H1 (cell line): ENCODE measurements around the gene TBX2. TPM values are rescaled to one million over a fixed set of nuclear protein-coding genes. Genes with fewer than 3 reads are reported as not detected.

ENCODE experiments used
- CTCF ChIA-PET: fragments of 300-600 bp; sonication (Branson Sonifier 250); formaldehyde crosslinking; loops from one replicate; lab custom pipeline; 2021; ENCODE audit not compliant: partially characterized antibody; lab: Charles Lee
- POLR2A ChIA-PET: fragments of 300-600 bp; sonication (Branson Sonifier 250); formaldehyde crosslinking; loops from one replicate; lab custom pipeline; 2021; ENCODE audit warnings: inconsistent platforms; ENCODE audit not compliant: partially characterized antibody; lab: Charles Lee
- DNase-seq, 2 experiments: peaks; one replicate each; pipeline versions ENCODE4 v3.0.0 to v3.0.0-alpha.2; 2010 to 2022; ENCODE audit warnings: low spot score in 2 of 2, low read depth in 1 of 2, mixed read lengths in 1 of 2
- FAIRE-seq: peaks from 2 replicates; lab custom pipeline; 2011; peaks lifted over from hg19 to GRCh38; lab: Jason Lieb, UNC
- H2AFZ ChIP-seq: 2 replicates; pipeline ENCODE4 v1.8.1; 2012; ENCODE audit warnings: low read length, inconsistent platforms
- H2AK5ac ChIP-seq: 2 replicates; pipeline ENCODE4 v1.6.1; 2013; ENCODE audit warnings: low read depth, low read length
- H2BK120ac ChIP-seq: replicated peaks from 2 replicates; pipeline ENCODE3; 2013; ENCODE audit warnings: low read depth, low read length, inconsistent platforms
- H2BK12ac ChIP-seq: 2 replicates; pipeline ENCODE4 v1.6.1; 2013; ENCODE audit warnings: low read depth, low read length
- H2BK15ac ChIP-seq: 2 replicates; pipeline ENCODE4 v1.6.1; 2013; ENCODE audit warnings: low read length
- H2BK20ac ChIP-seq: 2 replicates; pipeline ENCODE4 v1.6.1; 2013; ENCODE audit warnings: low read length
- H2BK5ac ChIP-seq: 2 replicates; pipeline ENCODE4 v1.6.1; 2013; ENCODE audit warnings: low read depth, low read length
- H3K14ac ChIP-seq: 2 replicates; pipeline ENCODE4 v1.6.1; 2013; ENCODE audit warnings: inconsistent platforms; ENCODE audit not compliant: insufficient read length
- H3K18ac ChIP-seq: 2 replicates; pipeline ENCODE4 v1.6.1; 2013; ENCODE audit warnings: low read length; ENCODE audit errors: extremely low read depth
- H3K23ac ChIP-seq: 2 replicates; pipeline ENCODE4 v1.6.1; 2013; ENCODE audit warnings: inconsistent platforms; ENCODE audit not compliant: insufficient read length
- H3K23me2 ChIP-seq: 2 replicates; pipeline ENCODE4 v1.6.1; 2013; ENCODE audit warnings: low read depth, low read length
- H3K27ac ChIP-seq: 2 replicates; pipeline ENCODE4 v1.6.1; 2011; ENCODE audit warnings: low read depth, low read length, inconsistent platforms
- H3K27me3 ChIP-seq, 4 experiments: replicated peaks in 1 of 4; 1 replicate in 1 of 4; 2 replicates in 3 of 4; pipeline versions ENCODE4 v1.6.1 to v1.8.1; 2011 to 2013; ENCODE audit warnings: low read length in 3 of 4, mild to moderate bottlenecking in 3 of 4, inconsistent platforms in 2 of 4, mixed read lengths in 2 of 4, moderate library complexity in 1 of 4; ENCODE audit not compliant: control insufficient read depth in 3 of 4, insufficient read depth in 3 of 4; ENCODE audit errors: extremely low read depth in 1 of 4
- H3K36me3 ChIP-seq, 4 experiments: 2 replicates each; pipeline versions ENCODE4 v1.6.1 to v1.8.1; 2011 to 2013; ENCODE audit warnings: mild to moderate bottlenecking in 4 of 4, low read length in 3 of 4, moderate library complexity in 2 of 4, control low read depth in 1 of 4, inconsistent platforms in 1 of 4; ENCODE audit not compliant: insufficient read depth in 4 of 4, control insufficient read depth in 2 of 4
- H3K4ac ChIP-seq: replicated peaks from 2 replicates; pipeline ENCODE3; 2013; ENCODE audit warnings: low read length, low read depth, mixed read lengths, inconsistent platforms; ENCODE audit not compliant: insufficient read length
- H3K4me1 ChIP-seq, 4 experiments: replicated peaks in 1 of 4; 1 replicate in 1 of 4; 2 replicates in 3 of 4; pipeline versions ENCODE4 v1.6.1 to v1.8.1; 2011 to 2013; ENCODE audit warnings: low read length in 3 of 4, inconsistent platforms in 2 of 4, mixed read lengths in 1 of 4; ENCODE audit not compliant: insufficient read depth in 4 of 4, control insufficient read depth in 3 of 4
- H3K4me2 ChIP-seq, 2 experiments: 2 replicates each; pipeline versions ENCODE4 v1.6.1 to v1.8.1; 2011 to 2013; ENCODE audit warnings: low read depth in 2 of 2, low read length in 2 of 2, control low read depth in 1 of 2, inconsistent platforms in 1 of 2, mild to moderate bottlenecking in 1 of 2; ENCODE audit not compliant: insufficient read depth in 1 of 2
- H3K4me3 ChIP-seq, 4 experiments: fragments of 200-600, 300-600 bp in 1 of 4; sonication (generic), shearing (Covaris generic), sonication (Bioruptor Twin) in 1 of 4; 2 replicates each; pipeline versions ENCODE4 v1.5.1 to v1.8.1; 2011 to 2016; ENCODE audit warnings: low read length in 4 of 4, low read depth in 3 of 4, control low read depth in 2 of 4, inconsistent platforms in 2 of 4, mild to moderate bottlenecking in 2 of 4, mixed read lengths in 1 of 4, moderate library complexity in 1 of 4; ENCODE audit not compliant: insufficient read depth in 2 of 4; ENCODE audit errors: extremely low read depth in 1 of 4
- H3K56ac ChIP-seq: replicated peaks from 2 replicates; pipeline ENCODE3; 2013; ENCODE audit warnings: low read depth, mild to moderate bottlenecking, mixed read lengths, low read length, inconsistent platforms; ENCODE audit not compliant: insufficient read length
- H3K79me1 ChIP-seq: 2 replicates; pipeline ENCODE4 v1.6.1; 2013; ENCODE audit warnings: low read depth, low read length, control low read depth
- H3K79me2 ChIP-seq, 2 experiments: 2 replicates each; pipeline versions ENCODE4 v1.6.1 to v1.8.1; 2012 to 2013; ENCODE audit warnings: low read length in 2 of 2, mild to moderate bottlenecking in 2 of 2, inconsistent platforms in 1 of 2; ENCODE audit not compliant: insufficient read depth in 2 of 2, control insufficient read depth in 1 of 2
- H3K9ac ChIP-seq, 4 experiments: replicated peaks in 1 of 4; 1 replicate in 1 of 4; 2 replicates in 3 of 4; pipeline versions ENCODE4 v1.6.1 to v1.8.1; 2011 to 2013; ENCODE audit warnings: low read depth in 3 of 4, low read length in 3 of 4, control low read depth in 2 of 4, mild to moderate bottlenecking in 2 of 4, moderate library complexity in 2 of 4, inconsistent platforms in 1 of 4; ENCODE audit errors: extremely low read depth in 1 of 4
- H3K9me3 ChIP-seq, 2 experiments: 2 replicates each; pipeline versions ENCODE4 v1.6.1 to v1.8.1; 2012 to 2013; ENCODE audit warnings: mild to moderate bottlenecking in 2 of 2, moderate library complexity in 2 of 2, control low read depth in 1 of 2, inconsistent platforms in 1 of 2, low read depth in 1 of 2, low read length in 1 of 2, mixed read lengths in 1 of 2; ENCODE audit not compliant: insufficient read depth in 2 of 2
- H4K20me1 ChIP-seq, 2 experiments: replicated peaks in 1 of 2; 2 replicates each; pipeline versions ENCODE3 to v1.8.1; 2011 to 2013; ENCODE audit warnings: inconsistent platforms in 2 of 2, low read length in 2 of 2, mild to moderate bottlenecking in 1 of 2; ENCODE audit not compliant: insufficient read depth in 2 of 2, control insufficient read depth in 1 of 2
- H4K5ac ChIP-seq: 2 replicates; pipeline ENCODE4 v1.6.1; 2013; ENCODE audit warnings: low read length, low read depth, mixed read lengths, inconsistent platforms; ENCODE audit not compliant: insufficient read length
- H4K8ac ChIP-seq: 2 replicates; pipeline ENCODE4 v1.8.0; 2013; ENCODE audit warnings: mild to moderate bottlenecking, moderate library complexity, low read length, inconsistent platforms; ENCODE audit not compliant: insufficient read depth; ENCODE audit errors: extremely low read depth
- H4K91ac ChIP-seq: replicated peaks from 2 replicates; pipeline ENCODE3; 2013; ENCODE audit warnings: low read length, mixed read lengths, inconsistent platforms; ENCODE audit not compliant: insufficient read length
- EZH2 ChIP-seq: fragments of 200-600 bp; sonication (generic); IDR thresholded peaks from 2 replicates; pipeline ENCODE4 v1.7.1; 2012; ENCODE audit warnings: low read depth, mild to moderate bottlenecking, moderate library complexity, low read length, inconsistent platforms; ENCODE audit not compliant: severe bottlenecking
- MAX ChIP-seq: IDR thresholded peaks from 2 replicates; pipeline ENCODE4 v1.6.1; 2012; ENCODE audit warnings: inconsistent platforms
- POLR2AphosphoS5 ChIP-seq: IDR thresholded peaks from 2 replicates; pipeline ENCODE4 v1.6.1; 2011; ENCODE audit warnings: low read depth, low read length
- RNF2 ChIP-seq: fragments of 200-900, 300-1000 bp; sonication (generic); IDR thresholded peaks from 2 replicates; pipeline ENCODE4 v1.7.1; 2016; ENCODE audit warnings: borderline replicate concordance, low read depth, mild to moderate bottlenecking, antibody characterized with exemption, low read length; ENCODE audit not compliant: poor library complexity, severe bottlenecking; ENCODE audit errors: missing control alignments
- SUZ12 ChIP-seq: fragments of 200-600 bp; sonication (generic); IDR thresholded peaks from 2 replicates; pipeline ENCODE4 v1.6.1; 2012; ENCODE audit warnings: mild to moderate bottlenecking, inconsistent platforms, low read length, moderate library complexity, mixed read lengths
- WGBS, 2 experiments: shearing (Covaris generic) in 1 of 2; methylation state at CpG; one replicate each; pipeline versions ENCODE4 v1.1.6 to v1.1.7; 2013 to 2015; ENCODE audit warnings: low lambda C conversion rate in 2 of 2, mixed read lengths in 2 of 2, inconsistent platforms in 1 of 2, low coverage in 1 of 2, missing lambda C conversion rate in 1 of 2; ENCODE audit not compliant: insufficient replicate concordance in 2 of 2, insufficient coverage in 1 of 2, insufficient read length in 1 of 2; ENCODE audit errors: extremely low coverage in 1 of 2, missing lambda C conversion rate in 1 of 2; 5-methylcytosine and 5-hydroxymethylcytosine counted together
- polyA plus RNA-seq, 7 experiments: library from polyadenylated mRNA; depleted of rRNA in 3 of 7; stranded (reverse) in 5 of 7; unstranded in 2 of 7; fragments of >200 nt in 5 of 7; fragments of 200-250 nt in 2 of 7; gene quantifications; 1 replicate in 5 of 7; 2 replicates in 1 of 7; 4 replicates in 1 of 7; pipeline versions ENCODE4 v1.2.1 to v1.2.3, GENCODE V29; 2011 to 2013; ENCODE audit warnings: missing spikeins in 2 of 7, mixed read lengths in 2 of 7
- total RNA-seq: library from RNA; stranded (reverse); fragmentation: NEBNext Ultra II Directional; extraction: Animal tissue kit (Norgen Biotek cat#: 25700); gene quantifications from 2 replicates; pipeline ENCODE4 v1.2.1, GENCODE V29; 2021

TBX2 gene
- total and polyA plus RNA-seq, 2 of the 8 experiments (the other 6 are each of a cell fraction or from before 2014, with no cell fraction given) = not detected

DNA sequence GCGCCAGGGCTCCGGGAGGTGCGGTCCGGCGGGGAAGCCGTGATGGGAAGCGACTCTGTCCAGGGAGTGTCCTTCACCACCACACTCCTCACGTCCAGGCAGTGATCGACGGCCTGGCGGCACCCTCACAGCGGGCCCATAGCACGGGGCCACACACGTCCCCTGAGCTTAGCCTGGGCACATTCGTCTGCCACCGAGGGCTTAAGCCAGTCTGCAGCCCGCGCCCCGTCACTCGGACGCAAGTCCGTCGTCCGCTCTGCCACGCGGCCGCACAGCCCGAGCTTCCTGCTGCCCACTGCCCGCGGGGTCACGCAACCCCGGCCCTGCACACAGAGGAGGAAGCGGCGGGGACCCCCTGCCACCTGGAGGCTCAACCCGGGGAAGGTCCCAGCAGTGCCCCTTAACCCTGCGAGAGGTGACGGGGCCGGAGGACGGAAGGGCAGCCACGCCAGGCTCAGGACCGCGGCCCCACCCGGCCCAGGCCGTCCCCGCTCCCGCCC lies 3.0 kb upstream of the TBX2 start:
- H3K56ac ChIP-seq = no peak overlapping the region
- no peaks in the 10 kb centered on the region for H3K79me2 ChIP-seq
- peak overlapping the region; percentile 65 to 71 for H3K4me2 ChIP-seq
- no peaks in the 10 kb centered on the region for H3K9me3 ChIP-seq
- H3K27ac ChIP-seq = no peak overlapping the region
- ChIA-PET POLR2A (interaction anchor here (1.0 kb wide), 1 partner anchor 64 kb away, joined by 3 read pairs; no protein-coding TSS in a partner anchor), CTCF (interaction anchor here (1.1 to 3.6 kb wide), 4 partner anchors 16 to 424 kb away, joined by 3 to 12 read pairs (median 3); no protein-coding TSS in a partner anchor)
- TF ChIP-seq MAX = peak; percentile 53; the same call in 1 of the 2 replicates
- no peak for TF ChIP-seq POLR2AphosphoS5
- TF ChIP-seq RNF2 = peak; percentile 42
- TF ChIP-seq SUZ12 = peak; percentile 88
- TF ChIP-seq EZH2 = peak; percentile 98
- H3K23me2 ChIP-seq = no peaks in the 10 kb centered on the region; the same call in 1 of the 2 replicates
- peaks cover 0 to 10% (median 0%) of the 10 kb centered on the region in 4 experiments; a peak in 1 of 8 replicates for H3K36me3 ChIP-seq
- peak overlapping the region; percentile 74 for H4K91ac ChIP-seq
- peaks cover 0 to 27% (median 13%) of the 10 kb centered on the region in 4 experiments; a peak in 5 of 7 replicates for H3K4me1 ChIP-seq
- H3K27me3 ChIP-seq = peaks cover 77 to 89% (median 88%) of the 10 kb centered on the region in 4 experiments
- no peak overlapping the region for H3K14ac ChIP-seq
- peak overlapping the region; percentile 57; the same call in 1 of the 2 replicates for H4K8ac ChIP-seq
- H4K5ac ChIP-seq = no peak overlapping the region
- H2AK5ac ChIP-seq = no peak overlapping the region
- H2BK15ac ChIP-seq = no peak overlapping the region; the same call in 1 of the 2 replicates
- no peak overlapping the region for H2BK20ac ChIP-seq
- H3K23ac ChIP-seq = no peak overlapping the region
- peaks cover 23 to 39% of the 10 kb centered on the region in 2 experiments for H4K20me1 ChIP-seq
- WGBS, 2 experiments = 9% methylated on average over 27 of the region's 46 CpGs; no CpG with 5 or more reads in 1 of the 2 experiments
- H2BK120ac ChIP-seq = no peak overlapping the region
- no peak overlapping the region for H2BK12ac ChIP-seq
- no peak overlapping the region for H3K4ac ChIP-seq
- H2AFZ ChIP-seq = no peak overlapping the region
- DNase-seq = peak in 1 of 2 experiments; percentile 67
- no peaks in the 10 kb centered on the region for H3K79me1 ChIP-seq
- FAIRE-seq = no peak
- peak overlapping the region in 1 of 4 experiments; percentile 51; a peak in 2 of 8 replicates for H3K4me3 ChIP-seq
- H2BK5ac ChIP-seq = no peak overlapping the region; the same call in 1 of the 2 replicates
- H3K9ac ChIP-seq = no peak overlapping the region
- H3K18ac ChIP-seq = no peak overlapping the region; the same call in 1 of the 2 replicates
